ENCODE measurements around the gene KATNA1. TPM values are rescaled to one million over a fixed set of nuclear protein-coding genes. Genes with fewer than 3 reads are reported as not detected.

Gene KATNA1
- total RNA-seq, 1 donor from 2014 or later: 23.6 TPM

- FAIRE-seq: no peak
- peak; percentile 81 to 87 for DNase-seq (ENCODE audit: low spot score in 2 of 2)
These were observed 102.6 kb downstream of the KATNA1 start, which contains the start of gene PPIL4 for GRCh38 chr6:149545754-149546471. TSS of gene PPIL4 (minus strand) at chr6:149546043. CDS start at chr6:149546005, 38 bp downstream.

GRCh38 chr6:149545258-149545753 lies 103.2 kb downstream of the KATNA1 start:
- DNase-seq (ENCODE audit: low spot score in 2 of 2) (no peak), FAIRE-seq (no peak)

Small RNA genes within 50 kb of the gene (small RNA-seq; reads per million reads assigned to genes)
- gene RF00019 (not detected), gene RF00410 (not detected)

Other genes starting within 250 kb of the KATNA1 start
- 2.4 TPM for gene SUMO4, start 248.5 kb downstream of the KATNA1 start, total RNA-seq
- gene ZC3H12D, start 163.7 kb downstream of the KATNA1 start, total RNA-seq: 0.41 TPM
- gene PPIL4, start 102.7 kb downstream of the KATNA1 start, total RNA-seq: 35.1 TPM
- 31.0 TPM for gene GINM1, start 82.3 kb downstream of the KATNA1 start, total RNA-seq
- gene LATS1, start 69.4 kb upstream of the KATNA1 start, total RNA-seq: 22.8 TPM
- 24.9 TPM for gene NUP43, start 97.8 kb upstream of the KATNA1 start, total RNA-seq
- 152 TPM for gene PCMT1, start 101.0 kb upstream of the KATNA1 start, total RNA-seq
- 30.6 TPM for gene LRP11, start 215.6 kb upstream of the KATNA1 start, total RNA-seq
- gene RAET1E, start 249.4 kb upstream of the KATNA1 start, total RNA-seq: not detected

All from frontal cortex (tissue), 4 donors.